HG02870 (cell line): ENCODE data around the gene SH2B3.
"Not testable (repeated sequence)": the region's sequence is repeated elsewhere in the genome, so short reads cannot be mapped to it uniquely, and the experiment has no call there.

Experiments used
- ATAC-seq: cut with Tn5 transposase; IDR thresholded peaks from one replicate; pipeline ENCODE4 v1.9.1; 2021; ENCODE audit warnings: mild to moderate bottlenecking, moderate library complexity; ENCODE audit not compliant: unreplicated experiment

The SH2B3 gene

DNA sequence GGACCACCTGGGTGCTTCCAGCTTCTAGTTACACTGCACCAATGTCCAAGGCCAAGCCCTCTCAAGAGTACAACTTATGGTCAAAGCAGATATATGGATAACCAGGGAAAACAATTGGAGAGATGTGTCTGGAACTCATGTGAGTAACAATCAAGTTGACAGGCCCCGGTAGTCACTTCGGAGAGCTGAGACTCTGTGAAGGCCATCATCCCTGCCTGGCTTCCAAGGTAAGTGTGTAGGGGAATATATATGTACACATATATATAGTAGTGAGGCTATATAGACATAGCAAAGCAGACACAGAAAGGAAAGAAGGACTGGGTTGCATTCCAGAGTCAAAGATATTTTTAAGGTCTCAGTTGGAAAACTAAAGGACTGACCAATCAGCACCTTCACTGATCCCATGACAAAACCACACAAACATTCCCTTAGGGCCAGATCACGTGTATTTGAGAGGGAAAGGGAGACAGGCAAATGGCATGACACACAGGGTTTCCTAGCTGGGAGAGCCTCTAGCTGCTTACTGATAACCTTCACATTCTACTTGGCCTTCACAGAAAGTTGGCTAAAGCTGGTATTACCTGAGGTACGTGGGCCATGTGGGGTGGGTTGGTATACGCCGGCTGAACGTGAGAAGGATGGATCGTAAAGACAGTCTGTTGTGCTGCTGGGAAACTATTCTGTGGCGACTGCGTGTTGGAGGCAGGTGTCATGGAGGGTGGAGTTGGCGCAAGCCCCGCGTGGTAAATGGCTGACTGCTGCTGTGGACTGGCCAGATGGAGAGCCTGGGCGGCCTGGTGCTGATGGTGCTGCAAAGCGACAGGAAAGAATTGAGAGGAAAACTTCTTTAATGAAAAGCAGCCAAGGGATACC lies 50.0 kb downstream of the SH2B3 start:
- no peak for ATAC-seq

DNA sequence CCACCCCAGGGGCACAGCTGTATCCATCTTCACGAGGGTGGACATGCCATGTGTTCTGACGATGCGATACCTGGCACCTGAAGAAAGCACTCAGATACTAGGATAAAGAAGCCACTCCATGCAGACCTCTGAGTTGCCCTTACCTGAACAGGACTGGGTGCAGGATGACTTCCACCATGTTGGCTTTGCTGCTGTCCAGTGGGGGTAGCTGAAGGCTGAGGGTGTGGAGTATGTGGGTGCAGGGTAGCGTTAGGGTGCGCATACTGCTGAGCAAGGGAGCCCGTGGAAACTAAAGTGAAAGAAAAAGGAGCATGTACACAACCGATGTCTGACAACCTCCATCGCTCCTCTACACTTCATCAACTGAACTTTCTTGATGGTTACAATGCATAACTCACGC lies 51.3 kb downstream of the SH2B3 start:
- no peak for ATAC-seq

DNA sequence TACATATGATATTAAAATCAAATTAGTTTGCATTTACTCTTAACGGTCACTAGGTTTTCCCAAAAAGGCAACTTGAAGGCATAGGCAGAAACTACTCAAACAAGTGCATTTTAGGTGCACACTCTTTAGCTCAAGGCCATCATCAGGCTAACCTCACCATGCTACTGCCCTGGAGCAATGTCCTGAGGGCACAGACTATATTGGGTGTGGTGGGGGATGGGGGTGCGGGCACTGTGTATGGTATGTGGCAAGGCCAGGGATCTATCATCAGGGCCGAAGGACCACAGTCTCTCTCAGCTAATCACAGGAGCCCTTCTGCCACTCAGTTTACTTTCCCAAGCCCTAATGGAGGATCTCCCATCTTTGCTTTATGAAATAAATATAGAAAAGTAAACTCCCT lies 51.9 kb downstream of the SH2B3 start:
- ATAC-seq, result no peak

DNA sequence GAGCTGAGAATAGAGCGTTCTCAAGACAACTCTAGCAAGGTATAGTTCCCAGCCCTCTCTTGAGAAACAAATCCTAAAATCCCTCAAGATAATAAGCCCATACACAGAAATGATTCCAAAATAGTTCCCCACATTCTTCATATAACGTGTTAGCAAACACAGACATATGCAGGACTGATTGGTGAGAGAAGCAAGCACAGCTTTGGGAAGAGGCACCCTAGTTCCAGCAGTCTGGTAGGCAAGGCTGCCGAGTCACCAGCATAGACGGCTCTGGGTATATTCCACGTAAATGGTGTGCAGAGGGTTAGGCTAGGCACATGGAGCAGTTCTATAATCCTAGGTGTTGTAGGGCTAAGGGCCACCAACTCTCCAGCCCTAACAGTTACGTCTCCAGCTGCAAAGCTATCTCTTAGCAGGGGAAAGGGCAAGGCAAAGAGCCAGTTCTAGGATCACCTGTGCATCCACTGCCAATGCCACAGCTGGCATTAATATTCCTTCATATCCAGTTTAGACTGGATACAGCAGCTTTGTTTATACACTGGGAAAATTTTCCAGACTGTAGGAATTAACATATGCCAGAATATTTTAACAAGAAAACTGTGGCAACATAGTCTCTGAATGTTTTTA lies 52.9 kb downstream of the SH2B3 start:
- no peak for ATAC-seq

DNA sequence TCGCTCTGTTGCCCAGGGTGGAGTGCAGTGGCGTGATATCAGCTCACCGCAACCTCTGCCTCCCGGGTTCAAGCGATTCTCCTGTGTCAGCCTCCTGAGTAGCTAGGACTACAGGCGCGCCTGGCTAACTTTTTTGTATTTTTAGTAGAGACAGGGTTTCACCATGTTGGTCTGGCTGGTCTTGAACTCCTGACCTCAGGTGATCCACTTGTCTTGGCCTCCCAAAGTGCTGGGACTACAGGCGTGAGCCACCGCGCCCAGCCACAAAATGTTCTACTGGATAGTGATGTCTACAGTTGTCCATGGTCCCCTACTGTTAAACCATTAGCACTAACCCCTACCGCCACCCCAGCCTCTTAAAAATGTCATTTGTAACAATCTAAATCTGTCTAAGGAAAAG lies 54.4 kb downstream of the SH2B3 start:
- not testable (repeated sequence) for ATAC-seq

DNA sequence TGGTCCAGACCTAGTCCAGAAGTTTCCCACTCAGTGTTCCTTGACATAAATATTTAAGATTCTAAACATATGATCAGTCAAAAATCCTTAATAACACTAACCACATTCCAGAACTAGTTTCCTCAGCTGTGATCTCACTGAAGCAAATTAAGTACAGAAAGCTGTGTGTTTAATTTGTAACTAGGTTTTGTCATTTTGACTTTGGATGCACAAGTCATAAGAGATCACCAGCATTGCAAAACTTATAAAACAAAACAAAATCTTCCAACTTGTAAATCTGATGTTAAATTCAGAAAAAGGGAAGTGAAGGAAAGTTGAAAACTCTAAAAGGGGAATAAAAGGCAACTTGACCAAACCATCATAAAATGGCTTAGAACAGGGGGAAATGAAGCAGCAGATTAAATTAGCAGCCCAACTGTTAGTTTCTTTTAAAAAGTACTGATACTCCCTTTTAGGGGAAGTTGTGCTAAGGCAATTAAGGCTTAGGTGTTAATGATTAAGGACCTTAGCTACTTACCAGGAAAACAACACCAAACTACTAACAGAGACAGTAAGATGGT lies 56.6 kb downstream of the SH2B3 start:
- ATAC-seq, result no peak

DNA sequence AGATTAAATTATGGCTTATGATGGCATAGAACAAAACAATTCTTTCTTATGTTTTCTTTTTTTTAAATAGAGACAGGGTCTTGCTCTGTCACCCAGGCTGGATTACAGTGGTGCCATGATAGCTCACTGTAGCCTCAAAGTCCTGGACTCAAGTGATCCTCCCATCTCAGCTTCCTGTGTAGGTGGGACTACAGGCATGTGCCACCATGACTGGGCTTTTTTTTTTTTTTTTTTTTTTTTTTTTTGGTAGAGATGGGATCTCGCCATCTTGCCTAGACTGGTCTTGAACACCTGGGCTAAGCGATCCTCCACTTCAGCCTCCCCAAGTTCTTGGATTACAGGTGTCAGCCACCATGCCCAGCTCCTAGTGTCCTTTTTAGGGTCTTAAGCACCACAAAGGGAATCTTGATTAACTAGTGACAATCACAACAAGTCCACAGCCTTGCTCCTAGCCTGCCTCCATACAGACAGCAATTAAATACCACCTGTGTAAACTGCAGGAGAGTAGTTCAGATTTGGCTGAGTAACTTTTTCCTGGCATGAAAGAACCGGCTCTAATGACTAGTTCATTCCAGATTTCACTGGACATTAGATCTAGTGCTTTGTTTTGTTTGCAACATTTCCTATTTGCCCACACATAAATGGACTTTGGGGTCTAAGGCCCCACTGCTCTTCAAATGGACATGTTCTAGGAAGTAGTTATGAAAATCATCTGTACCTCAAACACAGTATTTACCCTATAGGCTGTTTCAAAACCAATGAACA lies 61.6 kb downstream of the SH2B3 start:
- ATAC-seq, result no peak

DNA sequence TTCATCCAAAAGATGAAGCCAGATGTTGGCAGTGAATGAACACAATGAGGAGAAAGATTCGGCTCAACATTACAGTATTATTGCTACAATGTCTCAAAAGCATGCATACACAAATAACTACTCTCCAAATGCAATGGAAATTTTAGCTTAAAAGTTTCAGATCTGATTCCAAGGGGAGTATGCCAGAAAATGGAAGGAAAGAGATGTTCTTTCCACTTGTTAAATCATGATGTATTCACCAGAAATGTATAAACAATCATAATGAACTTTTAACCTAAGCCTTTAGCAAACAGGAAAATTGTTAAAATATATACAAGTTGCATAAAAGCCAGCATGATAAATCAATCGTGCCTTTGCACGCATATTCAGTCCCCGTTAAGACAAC lies 62.1 kb downstream of the SH2B3 start:
- ATAC-seq, result no peak

DNA sequence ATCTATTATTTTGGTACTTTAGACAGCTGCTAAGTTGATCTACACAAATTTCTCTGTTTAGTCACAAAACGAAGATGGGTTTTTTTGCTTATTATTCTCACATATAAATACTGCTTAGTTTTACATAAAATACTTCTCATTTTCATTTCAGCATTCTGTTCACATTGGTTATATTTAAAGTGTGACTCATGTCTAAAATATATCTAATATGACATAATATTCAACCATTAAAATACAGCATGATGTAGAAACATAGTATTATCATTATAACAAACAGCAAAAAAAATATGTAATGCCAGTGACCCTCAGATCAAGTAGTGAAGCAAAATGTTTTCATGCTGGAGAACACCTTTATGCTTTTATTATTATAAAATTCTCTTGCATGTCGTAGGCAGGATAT lies 63.7 kb downstream of the SH2B3 start:
- no peak for ATAC-seq

DNA sequence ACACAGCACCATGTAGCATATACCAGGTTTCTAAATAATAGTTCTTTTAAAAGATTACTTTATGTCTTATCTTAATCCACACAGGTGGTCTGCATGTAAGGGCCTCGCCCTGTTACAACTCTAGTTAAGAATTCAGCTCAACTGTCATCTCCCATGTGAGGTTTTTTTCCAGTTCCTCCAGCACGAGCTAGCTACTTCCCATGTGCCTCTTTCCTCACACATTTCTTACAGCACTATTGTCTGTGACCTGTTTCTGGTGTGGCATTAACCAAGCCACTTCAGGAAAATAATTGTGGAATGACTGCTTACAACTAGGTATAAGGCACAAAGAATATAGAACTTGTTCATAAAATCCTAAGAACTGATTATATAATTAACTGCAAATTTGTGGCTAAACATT lies 65.5 kb downstream of the SH2B3 start:
- ATAC-seq, result no peak

DNA sequence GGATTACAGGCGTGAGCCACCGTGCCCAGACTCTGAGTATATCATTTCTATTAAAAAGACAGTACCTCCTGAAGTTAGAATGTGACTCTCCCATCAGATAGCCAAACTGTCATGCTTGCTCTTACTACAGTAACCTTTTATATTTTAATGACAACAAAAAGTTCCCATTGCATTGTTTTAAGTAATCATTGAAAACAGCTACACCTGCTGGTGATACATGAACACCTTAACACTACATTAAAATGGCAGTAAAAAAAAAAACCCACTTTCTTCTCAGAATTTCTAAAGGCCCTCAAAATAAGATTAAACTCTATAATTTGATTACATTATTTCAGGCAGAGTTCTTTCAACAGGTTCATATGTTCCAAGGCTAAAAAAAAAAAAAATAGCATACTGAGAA lies 76.7 kb downstream of the SH2B3 start:
- ATAC-seq, result no peak

DNA sequence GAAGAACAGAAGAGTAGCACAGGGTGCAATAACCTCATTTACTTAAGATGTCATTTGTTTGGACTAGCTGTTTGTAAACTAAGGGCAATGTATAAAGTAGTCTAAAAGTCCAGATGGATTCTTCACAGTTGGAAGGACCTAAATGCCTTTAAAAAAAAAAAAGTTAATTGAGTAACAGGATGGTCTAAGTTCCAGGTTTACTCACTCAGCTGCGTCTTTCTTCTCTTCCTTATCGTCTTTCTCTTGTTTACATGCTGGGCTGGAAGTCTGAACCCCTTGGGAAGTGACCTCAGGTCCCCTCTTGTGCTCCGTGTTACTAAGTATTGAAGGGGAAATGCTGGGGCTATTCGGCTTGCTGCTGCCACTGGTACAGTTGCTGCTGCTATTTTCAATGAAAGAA lies 82.5 kb downstream of the SH2B3 start:
- ATAC-seq, result no peak

DNA sequence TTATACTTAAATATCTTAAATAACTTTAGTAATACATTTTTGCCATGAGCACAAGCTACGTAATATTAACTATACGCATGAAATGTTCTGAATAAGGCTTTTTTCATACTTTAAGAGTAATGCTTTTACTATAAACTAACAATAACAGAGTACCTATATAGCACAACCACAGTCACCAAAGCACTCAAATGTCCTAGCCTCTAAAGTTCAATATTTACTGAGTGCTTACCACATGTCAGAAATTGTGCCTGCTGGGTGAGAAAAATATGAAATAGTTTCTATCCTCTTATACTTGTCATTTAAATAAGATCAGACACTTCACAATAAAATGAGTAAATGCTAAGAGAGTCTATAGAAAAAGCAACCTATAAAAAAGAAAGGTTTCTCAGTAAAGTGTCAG lies 83.1 kb downstream of the SH2B3 start:
- ATAC-seq, result no peak

DNA sequence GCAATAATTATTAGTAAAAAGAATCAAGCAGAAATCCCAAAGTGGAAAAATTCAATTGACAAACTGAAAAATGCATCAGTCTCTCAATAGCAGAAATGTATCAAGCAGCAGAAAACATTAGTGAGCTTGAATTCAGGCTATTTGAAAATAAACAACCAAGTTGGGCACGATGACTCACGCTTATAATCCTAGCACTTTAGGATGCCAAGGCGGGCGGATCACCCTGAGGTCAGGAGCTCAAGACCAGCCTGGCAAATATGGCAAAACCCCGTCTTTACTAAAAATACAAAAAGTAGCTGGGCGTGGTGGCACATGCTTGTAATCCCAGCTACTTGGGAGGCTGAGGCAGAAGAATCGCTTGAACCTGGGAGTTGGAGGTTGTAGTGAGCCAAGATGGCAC lies 87.3 kb downstream of the SH2B3 start:
- not testable (repeated sequence) for ATAC-seq

DNA sequence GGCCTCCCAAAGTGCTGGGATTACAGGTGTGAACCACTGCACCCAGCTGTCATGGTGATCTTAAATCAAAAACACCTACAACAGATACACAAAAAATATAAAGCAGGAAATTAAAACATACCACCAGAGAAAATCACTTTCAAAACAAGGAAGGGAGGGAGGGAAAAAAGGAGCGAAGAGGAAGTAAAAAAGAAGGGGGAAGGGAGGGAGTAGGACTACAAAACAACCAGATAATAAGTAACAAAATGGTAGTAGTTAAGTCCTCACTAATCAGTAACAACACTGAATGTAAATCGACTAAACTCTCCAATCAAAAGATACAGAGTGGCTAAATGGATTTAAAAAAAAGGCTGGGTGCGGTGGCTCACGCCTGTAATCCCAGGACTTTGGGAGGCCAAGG lies 89.0 kb downstream of the SH2B3 start:
- ATAC-seq, result no peak
